GM12873 (cell line): Measurements from ENCODE around the gene FCGBP.

Source experiments
- CTCF ChIP-seq: IDR thresholded peaks from 2 replicates; pipeline ENCODE4 v1.5.1; 2012; ENCODE audit warnings: low read depth, mild to moderate bottlenecking, moderate library complexity, low read length, control low read depth; ENCODE audit not compliant: insufficient read depth; ENCODE audit errors: missing control alignments

Gene FCGBP

GRCh38 chr19:39934584-39935363, at the start of gene FCGBP:
Gene FCGBP (minus strand): TSS chr19:39934634.
- no peak for TF ChIP-seq CTCF

GRCh38 chr19:39983695-39984300, 49.4 kb upstream of the FCGBP start:
- TF ChIP-seq CTCF: no peak

- TF ChIP-seq CTCF: no peak
Observed at GRCh38 chr19:39982883-39983282, 48.4 kb upstream of the FCGBP start.

GRCh38 chr19:39974377-39975155, 40.1 kb upstream of the FCGBP start:
- no peak for TF ChIP-seq CTCF

- TF ChIP-seq CTCF: no peak
Observed at GRCh38 chr19:39971380-39972035, 37.1 kb upstream of the FCGBP start.

- peak; percentile 88 for TF ChIP-seq CTCF
Observed at GRCh38 chr19:39970675-39971379, 36.4 kb upstream of the FCGBP start, which contains the start of gene PSMC4. Gene PSMC4 (plus strand): TSS chr19:39971165. CDS start chr19:39971203, 38 bp downstream.

GRCh38 chr19:39970425-39970674, 35.9 kb upstream of the FCGBP start:
- TF ChIP-seq CTCF: no peak
